Myometrial cell (primary cell): ENCODE results near the gene OR51F2. TPM values are rescaled to one million over a fixed set of nuclear protein-coding genes. Genes with fewer than 3 reads are reported as not detected.

Source experiments
- total RNA-seq: library from RNA; depleted of rRNA; stranded (reverse); fragments of >200 nt; gene quantifications from 2 replicates; pipeline ENCODE4 v1.2.3, GENCODE V29; 2015

Gene OR51F2, protein sequence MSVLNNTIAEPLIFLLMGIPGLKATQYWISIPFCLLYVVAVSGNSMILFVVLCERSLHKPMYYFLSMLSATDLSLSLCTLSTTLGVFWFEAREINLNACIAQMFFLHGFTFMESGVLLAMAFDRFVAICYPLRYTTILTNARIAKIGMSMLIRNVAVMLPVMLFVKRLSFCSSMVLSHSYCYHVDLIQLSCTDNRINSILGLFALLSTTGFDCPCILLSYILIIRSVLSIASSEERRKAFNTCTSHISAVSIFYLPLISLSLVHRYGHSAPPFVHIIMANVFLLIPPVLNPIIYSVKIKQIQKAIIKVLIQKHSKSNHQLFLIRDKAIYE
- not detected in 2 replicates for total RNA-seq

DNA sequence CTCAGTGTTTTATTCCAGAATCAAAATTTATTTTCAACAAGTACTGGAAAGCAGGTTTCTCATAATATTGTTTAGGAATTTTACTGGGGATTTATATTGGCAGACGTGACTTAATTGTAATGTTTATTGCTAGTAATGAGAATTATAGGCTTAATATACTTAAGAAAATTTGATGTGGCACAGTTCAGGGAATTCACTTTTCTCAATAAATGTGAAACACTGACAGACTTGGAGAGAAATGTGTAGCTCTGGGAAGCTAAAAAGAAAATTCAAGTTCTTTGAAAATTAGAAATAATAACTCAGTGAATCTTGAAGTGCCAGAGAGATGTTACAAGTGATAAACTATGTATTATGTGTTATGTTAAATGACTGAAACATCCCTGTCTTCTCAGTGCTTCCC is at the start of gene OR51F2:
Gene OR51F2, plus strand, starts transcription at position 301 of the 400 bp plus-strand sequence. CDS start 101 bp downstream, outside the sequence.

DNA sequence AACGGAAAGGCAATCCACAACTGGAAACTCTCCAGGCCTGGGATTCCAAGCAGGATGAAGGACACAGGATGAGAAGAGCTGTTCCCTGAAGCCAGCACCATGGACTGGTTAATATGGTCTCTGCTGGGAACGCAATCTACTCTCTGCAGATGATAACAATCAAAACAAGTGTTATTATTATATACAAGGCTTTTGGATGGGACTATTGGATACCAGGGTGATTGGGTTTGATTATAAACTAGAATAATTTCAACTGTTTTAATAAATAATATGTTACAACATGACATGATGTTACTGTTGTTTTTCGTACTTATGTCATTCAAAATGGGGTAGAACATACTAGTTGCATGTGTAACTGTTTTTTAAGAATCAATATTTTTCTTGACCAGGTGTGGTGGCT is 16.8 kb upstream of the OR51F2 start, which contains the start of gene OR52R1:
Gene OR52R1, minus strand, starts transcription at position 101 of the 400 bp plus-strand sequence. Its CDS starts 0 bp downstream, at position 101.

DNA sequence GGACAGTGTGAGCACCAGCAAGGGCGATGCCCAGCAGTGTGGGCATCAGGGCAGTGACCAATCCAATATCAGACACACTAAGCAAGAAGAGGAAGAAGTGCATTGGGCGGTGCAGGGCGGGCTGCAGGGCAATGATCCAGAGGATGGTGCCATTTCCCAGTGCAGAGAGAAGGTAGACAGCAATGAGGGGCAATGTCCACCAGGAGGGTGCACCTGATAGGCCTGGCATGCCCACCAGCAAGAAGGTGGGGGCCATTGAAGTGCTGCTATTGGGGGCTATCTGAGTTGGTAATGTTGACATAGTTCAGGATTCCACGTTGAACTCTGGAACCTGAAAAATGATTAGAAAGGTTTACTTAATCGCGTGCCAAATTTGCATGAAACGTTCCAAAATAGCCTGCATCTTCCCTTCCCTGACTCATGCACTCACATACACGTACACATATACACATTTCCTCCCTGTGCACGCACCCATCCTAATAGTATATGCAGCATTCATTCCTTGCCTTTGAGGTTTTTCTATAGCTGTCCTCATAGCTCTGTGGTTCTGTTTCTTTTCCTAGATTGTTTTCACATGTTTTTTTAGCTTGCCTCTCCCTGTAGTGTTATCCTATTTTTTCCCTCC is 27.9 kb downstream of the OR51F2 start, which contains the start of gene OR51S1:
Gene OR51S1, minus strand, starts transcription at position 301 of the 625 bp plus-strand sequence. Its CDS starts 0 bp downstream, at position 301.

Other genes with a start within 250 kb of the OR51F2 start
- not detected in 2 replicates for gene OR52I2, start 239.6 kb upstream of the OR51F2 start, total RNA-seq
- not detected in 2 replicates for gene OR52I1, start 227.3 kb upstream of the OR51F2 start, total RNA-seq
- gene TRIM68, start 213.1 kb upstream of the OR51F2 start, total RNA-seq = 10.1 and 13.3 TPM in 2 replicates
- gene OR51D1, start 183.8 kb upstream of the OR51F2 start, total RNA-seq = not detected in 2 replicates
- not detected in 2 replicates for gene OR51E1, start 177.3 kb upstream of the OR51F2 start, total RNA-seq
- gene OR51E2, start 123.5 kb upstream of the OR51F2 start, total RNA-seq = under 0.01 TPM in 1 of 2 replicates, not detected in the other
- not detected in 2 replicates for gene MMP26, start 116.5 kb upstream of the OR51F2 start, total RNA-seq
- gene OR51F1, start 51.4 kb upstream of the OR51F2 start, total RNA-seq = not detected in 2 replicates
- not detected in 2 replicates for gene OR52R1, start 16.9 kb upstream of the OR51F2 start, total RNA-seq
- not detected in 2 replicates for gene OR51S1, start 27.9 kb downstream of the OR51F2 start, total RNA-seq
- gene OR51T1, start 60.6 kb downstream of the OR51F2 start, total RNA-seq = not detected in 2 replicates
- gene OR51A7, start 82.5 kb downstream of the OR51F2 start, total RNA-seq = not detected in 2 replicates
- not detected in 2 replicates for gene OR51G2, start 98.0 kb downstream of the OR51F2 start, total RNA-seq
- gene OR51G1, start 103.0 kb downstream of the OR51F2 start, total RNA-seq = not detected in 2 replicates
- gene OR51A4, start 126.3 kb downstream of the OR51F2 start, total RNA-seq = not detected in 2 replicates
- not detected in 2 replicates for gene OR51A2, start 134.4 kb downstream of the OR51F2 start, total RNA-seq
- gene OR51L1, start 173.5 kb downstream of the OR51F2 start, total RNA-seq = not detected in 2 replicates
- gene OR52J3, start 225.2 kb downstream of the OR51F2 start, total RNA-seq = 1.7 TPM in 1 of 2 replicates, not detected in the other
- not detected in 2 replicates for gene OR52E2, start 238.3 kb downstream of the OR51F2 start, total RNA-seq
- gene OR52E1, start 248.3 kb downstream of the OR51F2 start, total RNA-seq = not detected in 2 replicates